HG03064 (cell line): ENCODE results near the gene PCF11.

Experiments
- ATAC-seq: cut with Tn5 transposase; IDR thresholded peaks from one replicate; pipeline ENCODE4 v1.9.1; 2021; ENCODE audit warnings: low read depth; ENCODE audit not compliant: unreplicated experiment

The PCF11 gene

DNA sequence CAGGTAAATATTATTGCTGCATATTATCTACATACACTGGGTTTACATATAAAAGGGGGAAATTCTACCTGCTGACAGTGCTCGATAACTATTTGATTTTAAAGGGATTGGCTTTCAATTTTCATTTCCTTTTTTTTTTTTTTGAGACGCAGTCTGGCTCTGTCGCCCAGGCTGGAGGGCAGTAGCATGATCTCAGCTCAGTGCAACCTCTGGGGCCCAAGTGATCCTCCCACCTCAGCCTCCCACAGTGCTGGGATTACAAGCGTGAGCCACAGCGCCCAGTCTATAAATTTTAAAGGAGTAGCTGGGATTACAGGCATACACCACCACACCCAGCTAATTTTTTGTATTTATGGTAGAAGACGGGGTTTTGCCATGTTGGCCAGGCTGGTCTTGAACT lies 3.2 kb upstream of the PCF11 start:
- no peak for ATAC-seq

DNA sequence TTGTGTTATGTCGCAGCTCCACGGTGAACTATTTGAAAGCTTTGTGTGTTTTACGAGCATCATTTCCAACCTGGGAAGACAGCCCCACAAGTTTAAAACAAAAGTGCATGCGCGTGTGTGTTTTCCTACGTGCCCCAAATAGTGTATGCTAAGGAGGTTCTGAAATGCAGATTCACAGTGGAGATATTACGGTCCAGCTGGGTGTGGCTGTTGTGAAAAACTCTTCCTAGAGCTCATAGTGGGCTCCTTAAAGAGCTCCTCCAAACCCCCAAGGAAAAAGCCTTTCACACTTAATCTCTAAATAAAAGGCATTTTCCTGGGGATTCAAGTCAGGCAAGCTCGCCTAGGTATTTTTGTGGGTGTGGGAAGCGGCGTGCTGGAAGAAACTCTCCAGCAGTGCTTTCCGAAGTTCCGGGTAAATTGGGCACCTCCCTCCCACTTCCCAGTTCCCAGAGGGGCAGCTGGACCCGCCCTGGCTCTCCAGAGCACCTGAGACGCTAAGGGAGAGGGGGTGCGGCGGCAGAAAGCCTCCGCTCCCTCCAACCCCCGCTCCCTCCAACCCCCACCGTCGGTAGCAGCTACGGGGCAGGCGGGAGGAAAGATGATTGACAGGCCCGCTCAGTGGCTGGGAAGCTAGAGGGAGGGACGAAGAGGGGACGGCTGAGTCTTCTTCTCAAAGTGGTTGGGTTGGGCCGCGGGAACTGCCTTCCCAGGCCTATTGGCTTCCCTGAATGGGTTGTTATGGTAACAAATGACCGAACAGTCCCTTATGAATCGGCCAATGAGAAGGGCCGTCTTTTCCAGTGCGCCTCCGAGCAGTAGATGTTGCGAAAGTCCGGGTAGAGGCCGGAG lies 561 bp upstream of the PCF11 start:
- ATAC-seq = peak; percentile 92

DNA sequence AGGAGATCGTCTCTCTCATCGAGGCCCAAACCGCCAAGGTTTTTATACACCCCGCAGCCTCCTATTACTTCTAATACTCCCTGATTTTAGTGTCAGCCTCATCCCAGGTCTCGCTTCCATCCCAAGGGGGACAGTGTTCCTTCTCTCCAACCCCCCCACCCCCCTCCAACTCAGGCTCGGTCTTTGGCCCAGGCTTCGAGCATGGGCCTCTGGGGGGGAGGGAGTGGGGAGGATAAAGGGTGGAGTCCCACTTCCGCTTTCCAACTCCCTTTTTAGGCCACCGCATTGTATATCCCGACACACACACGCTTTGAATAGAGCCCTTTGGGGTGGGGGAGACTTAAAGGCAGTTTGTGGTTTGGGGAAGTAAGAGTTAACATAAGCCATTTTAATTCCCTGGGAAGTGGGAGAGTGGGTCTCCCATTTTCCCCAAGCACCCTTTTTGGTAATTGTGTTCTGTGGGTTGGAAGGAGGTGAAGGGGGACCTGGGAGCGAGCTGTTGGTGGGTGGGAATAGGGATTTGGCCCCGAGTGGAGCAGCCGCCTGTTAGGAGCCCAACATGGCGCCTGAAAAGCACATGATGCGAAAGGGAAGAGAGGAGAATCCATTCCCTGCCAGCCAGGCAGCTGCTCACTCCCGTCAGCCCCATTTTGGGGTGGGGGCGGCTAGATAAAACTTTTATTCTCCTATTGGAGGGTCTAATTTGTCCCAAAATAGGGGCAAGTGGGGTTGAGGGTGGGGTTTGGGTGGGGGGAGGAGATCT lies 844 bp downstream of the PCF11 start:
- no peak for ATAC-seq

DNA sequence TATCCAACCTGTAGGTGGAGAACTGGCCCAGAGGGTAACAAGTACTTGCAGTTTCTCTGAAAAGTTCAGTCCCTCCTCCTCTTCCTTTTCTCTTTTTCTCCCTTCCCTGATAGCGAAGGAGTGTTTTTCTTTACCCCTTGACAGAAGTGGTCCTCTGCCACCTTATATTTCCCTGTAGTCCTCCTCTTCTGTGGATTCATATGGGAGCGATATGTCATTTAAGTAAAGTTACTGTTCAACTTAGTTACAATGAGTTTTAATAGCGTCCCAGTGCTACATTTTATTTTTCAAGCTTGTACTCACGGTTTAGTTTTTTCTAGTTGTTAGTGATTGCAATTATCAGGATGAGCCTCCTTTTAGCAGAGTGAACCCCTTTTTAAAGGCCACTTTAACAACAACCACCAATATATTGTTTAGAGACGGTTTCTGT lies 1.4 kb downstream of the PCF11 start:
- ATAC-seq = no peak

DNA sequence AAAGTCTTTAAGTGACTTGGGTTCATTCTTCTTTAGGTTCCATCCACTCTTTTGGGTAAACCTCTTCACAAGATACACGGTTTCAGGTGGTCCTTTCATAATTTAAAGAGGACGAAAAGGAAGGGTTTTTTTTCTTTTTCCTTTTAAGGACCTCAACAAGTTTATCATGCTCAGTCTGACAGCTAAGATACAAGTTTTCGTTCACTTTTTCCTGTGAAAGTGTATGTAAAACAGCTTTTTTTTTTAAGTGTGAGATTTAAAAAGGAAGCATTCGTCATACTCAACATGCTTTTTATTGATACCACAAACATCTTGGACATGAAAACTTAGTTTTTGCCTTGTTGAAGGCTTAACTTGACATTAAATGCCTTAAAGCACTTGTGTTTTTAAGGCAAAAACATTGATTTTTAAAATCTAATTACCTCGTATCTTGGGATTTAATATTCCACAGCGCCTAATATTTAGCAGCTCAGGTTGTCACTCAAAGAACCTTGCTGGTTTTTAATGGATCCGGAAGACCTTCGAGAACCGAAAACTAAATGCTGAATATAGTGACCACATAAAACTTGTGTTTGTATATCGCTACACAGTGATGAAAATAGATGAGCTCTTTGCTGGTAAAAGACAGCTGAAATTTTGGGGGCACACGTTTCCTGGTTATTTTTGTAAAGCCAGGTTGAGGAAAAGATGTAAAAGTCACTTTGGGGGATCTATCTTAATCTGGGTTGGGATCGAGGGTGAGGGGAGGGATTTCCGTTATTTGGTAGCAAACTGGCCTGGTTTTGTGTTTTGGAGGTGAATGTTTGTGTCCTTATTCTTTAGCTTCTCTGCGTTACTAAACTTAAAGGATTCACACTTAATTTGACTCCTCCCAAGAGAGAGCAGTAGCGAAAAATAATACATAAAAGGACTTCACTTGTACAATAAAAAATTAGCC lies 2.3 kb downstream of the PCF11 start:
- ATAC-seq = no peak

DNA sequence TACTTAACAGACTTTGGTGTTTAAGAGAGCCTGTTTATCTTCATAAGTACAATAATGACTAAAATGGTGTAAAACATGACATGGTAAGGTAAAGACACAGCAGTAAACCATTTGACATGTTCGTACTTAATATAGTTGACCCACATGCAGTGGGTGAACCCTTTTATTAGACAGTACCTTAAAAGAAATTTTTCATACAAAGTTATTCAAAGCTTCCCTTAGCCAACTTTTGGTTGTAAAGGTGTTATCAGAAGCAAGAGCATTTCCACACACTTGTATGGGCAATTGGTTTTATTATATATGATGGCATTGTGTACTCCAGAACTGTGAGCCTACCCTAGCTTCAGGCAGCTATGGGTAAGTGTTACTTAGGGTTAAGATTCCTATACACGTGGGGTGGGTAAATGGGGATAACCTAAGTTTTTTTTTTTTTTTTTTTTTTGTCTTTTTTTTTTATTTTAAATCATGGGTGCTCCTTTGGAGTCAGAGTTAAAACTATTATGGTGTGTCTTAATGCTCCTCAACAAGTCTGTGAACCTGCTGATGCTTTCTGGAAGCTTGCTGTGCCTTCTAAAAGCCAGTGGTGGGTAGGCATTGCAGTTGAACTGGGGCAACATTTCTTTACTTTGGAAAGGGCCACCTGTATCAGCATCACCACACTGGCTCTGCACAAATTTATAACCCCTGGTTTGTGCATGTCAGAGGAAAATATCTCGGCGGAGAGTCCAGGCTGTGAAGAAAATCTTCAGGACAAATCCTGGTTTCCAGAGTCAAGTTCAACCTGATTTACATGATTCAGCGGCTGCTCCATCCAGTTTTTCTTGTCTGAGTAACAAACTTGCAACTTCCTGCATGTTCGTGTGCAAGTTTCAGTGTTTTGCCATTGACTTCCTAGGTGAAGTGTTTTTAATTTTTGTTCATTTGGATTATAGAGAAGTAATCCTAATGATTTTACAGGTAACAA lies 3.3 kb downstream of the PCF11 start:
- no peak for ATAC-seq

DNA sequence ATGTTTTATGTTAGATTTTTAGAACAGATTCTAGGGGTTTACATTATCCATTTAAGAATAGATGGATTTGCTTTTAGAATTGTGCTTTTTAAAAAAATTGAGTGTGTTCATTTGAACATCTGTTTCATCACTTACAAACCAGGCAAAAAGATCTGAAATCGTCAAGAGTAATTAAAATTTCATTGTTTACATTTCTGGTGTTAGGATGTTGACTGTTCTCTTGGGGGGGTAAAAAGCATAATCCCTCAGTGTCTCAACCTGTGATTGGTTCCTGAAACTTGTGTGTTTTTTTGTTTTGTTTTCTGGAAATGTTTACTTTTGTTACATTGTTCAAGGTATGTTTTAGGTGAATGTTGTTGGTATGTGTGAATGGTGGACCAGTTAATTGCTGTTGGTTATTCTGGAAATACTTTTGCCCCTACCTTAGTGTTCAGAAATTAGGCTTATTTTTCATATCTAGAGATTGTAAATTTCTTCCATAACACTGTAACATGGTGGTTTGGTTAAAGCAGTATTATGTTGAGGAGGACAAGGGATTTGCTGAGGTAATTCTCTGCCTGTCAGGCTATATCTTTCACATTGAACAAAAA lies 4.8 kb downstream of the PCF11 start:
- no peak for ATAC-seq

DNA sequence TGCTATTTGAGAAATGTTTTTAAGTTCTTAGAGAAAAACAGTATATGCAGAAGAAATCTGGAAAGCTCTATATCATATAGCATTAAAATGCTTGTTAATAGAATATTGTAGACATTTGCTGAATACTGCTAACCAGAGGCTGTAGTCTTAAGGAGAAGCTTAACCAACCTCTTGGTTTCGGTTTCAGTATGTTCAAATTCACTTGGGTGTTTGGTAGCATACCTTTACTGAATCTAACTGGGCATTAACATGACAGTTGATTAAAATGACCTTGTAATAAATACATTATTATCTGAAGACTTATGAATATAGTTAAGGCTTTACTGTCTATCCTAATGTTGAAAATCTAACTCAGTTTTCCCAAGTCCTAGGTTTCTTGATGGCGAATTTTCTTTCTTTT lies 5.4 kb downstream of the PCF11 start:
- ATAC-seq = peak; percentile 48

DNA sequence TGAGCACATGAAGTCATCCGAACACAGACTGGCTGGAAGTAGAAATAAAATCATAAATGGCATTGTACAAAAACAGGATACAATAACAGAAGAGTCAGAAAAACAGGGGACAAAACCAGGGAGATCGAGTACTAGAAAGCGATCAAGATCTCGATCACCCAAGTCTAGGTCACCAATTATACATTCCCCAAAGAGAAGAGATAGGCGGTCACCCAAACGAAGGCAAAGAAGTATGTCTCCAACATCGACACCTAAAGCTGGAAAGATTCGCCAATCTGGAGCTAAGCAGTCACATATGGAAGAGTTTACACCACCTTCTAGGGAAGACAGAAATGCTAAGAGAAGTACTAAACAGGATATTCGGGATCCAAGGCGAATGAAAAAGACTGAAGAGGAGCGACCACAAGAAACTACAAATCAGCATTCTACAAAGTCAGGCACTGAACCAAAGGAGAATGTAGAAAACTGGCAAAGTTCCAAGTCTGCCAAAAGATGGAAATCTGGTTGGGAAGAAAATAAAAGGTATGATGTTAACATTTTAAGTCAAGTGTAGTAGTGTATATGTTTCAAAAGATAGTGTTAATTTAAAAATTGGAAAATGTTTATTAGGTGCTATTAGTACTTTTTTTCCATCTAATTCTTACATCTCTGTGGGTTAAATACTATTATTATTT lies 9.4 kb downstream of the PCF11 start:
- ATAC-seq = no peak

DNA sequence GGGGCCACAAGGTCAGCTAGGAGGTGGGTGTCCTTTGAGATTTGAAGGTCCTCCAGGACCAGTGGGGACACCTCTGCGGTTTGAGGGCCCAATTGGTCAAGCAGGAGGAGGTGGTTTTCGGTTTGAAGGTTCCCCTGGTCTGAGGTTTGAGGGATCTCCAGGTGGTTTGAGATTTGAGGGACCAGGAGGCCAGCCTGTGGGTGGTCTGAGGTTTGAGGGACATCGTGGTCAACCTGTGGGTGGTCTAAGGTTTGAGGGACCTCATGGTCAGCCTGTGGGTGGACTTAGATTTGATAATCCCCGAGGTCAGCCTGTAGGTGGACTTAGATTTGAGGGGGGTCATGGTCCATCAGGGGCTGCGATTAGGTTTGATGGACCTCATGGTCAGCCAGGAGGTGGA lies 11.8 kb downstream of the PCF11 start:
- no peak for ATAC-seq

DNA sequence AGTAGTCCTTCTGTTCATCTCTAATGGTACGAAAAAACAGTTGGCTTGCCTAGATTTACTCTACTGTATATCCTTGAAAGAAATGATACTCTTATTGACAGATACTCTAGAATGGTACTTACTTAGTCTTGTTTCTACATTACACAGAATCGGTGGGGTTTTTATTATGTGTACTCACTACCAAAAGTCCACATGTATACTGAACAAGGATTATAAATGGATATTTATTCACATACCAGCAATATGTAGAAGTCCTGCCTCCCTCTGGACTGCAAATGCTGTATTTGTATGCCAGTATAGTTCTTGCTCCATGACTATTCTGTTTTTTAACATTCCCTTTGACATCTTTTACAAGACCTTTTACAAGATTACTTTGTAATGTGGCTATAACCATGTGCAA lies 13.9 kb downstream of the PCF11 start:
- no peak for ATAC-seq

DNA sequence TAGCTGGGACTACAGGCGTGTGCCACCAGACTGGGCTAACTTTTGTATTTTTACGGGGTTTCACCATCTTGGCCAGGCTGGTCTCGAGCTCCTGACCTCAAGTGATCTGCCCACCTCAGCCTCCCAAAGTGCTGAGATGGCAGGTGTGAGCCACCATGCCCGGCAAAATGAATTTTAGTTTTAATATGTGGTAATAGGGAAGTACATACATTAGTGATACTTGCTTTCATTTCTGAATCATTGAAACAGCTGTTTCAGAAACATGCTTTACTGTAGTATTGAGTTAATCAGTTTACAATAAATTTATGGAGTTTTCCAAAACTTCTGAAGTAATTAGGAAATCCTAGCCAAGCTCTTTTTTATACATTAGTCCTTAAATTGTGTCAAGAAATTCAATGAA lies 15.6 kb downstream of the PCF11 start:
- ATAC-seq = no peak

DNA sequence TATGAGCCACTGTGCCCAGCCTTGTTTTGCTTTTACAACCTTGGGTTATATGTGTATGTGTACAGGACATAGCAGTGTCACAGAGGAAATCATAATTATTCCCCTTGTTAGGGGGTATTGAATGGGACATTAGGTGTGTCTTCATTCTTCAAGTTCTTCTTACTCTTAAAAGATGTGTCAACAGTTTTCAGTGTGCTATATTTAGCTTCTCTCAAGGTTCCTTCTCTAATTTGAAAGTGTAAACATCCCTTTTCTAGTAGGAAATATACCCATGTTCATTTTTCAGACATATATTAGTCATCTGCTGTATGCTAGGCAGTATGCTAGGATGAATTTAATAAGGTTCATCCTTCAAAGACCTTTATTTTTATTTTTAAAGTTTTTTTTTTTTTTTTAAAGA lies 17.1 kb downstream of the PCF11 start:
- ATAC-seq = peak; percentile 58

DNA sequence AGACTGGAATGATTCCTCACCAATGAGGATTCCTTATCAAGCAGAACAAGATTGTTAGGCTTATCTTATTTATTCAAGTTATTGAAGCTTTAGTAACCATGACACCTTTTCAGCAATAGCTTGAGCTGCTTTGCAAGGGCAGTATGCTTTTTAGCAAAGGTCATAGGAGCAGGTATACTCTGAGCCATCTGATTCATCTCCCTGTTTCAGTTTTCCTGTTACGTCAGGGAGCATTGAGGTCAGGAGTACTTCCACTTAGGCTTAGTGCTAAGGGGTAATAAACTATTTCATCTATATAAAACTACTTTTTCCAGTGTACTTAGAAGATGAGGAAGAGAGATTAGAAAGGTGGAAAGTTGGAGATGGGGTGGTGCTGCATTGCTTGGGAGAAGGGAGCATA lies 18.9 kb downstream of the PCF11 start:
- ATAC-seq = no peak

DNA sequence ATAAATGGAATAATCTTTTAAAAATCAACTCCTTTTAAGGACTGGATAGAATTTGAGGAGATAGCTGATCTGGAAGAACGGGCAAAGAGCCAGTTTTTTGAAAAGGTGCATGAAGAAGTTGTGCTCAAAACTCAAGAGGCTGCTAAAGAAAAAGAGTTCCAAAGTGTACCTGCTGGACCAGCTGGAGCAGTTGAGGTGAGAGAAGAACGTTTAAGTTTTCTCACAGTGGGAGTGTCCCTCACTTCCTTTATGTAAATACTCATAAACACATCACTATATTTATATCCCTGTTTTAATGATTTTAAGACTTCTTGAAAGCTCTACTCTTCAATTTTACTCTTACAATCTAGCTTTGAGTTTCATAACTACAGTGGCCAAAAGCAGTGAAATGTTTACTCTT lies 24.9 kb downstream of the PCF11 start:
- no peak for ATAC-seq

DNA sequence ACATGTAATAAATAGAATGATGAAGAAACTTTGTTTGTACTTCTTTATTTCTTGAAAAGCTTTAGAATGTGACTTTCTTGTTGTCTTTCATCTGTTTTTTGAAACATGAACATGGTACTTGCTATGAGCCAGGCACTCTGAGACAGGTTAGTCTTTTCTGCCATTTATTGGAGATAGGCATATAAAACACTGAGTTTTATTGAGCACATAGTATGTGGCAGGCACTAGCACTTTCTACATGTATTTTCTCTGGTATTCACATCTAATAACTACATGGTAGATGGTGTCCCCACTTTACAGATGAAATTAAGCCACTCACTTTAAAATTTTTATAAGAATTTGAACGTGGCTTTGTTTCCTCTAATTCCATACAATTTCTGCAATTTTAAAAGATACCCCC lies 28.8 kb downstream of the PCF11 start:
- no peak for ATAC-seq

DNA sequence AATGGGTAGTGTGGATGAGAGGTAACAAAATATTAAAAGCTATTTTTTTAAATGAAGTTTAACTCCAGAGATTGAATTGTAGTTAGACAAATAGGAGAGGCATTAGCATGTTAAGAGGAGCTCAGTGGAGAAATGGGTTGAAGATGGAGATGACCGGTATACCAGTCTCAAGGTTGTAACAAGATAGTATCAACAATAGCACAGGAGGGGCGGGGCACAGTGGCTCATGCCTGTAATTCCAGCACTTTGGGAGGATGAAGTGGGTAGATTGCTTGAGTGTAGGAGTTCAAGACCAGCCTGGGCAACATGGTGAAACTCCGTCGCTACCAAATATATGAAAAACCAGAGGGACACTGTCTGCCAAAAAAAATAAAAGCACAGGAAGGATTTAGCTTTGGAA lies 30.5 kb downstream of the PCF11 start:
- ATAC-seq = no peak

DNA sequence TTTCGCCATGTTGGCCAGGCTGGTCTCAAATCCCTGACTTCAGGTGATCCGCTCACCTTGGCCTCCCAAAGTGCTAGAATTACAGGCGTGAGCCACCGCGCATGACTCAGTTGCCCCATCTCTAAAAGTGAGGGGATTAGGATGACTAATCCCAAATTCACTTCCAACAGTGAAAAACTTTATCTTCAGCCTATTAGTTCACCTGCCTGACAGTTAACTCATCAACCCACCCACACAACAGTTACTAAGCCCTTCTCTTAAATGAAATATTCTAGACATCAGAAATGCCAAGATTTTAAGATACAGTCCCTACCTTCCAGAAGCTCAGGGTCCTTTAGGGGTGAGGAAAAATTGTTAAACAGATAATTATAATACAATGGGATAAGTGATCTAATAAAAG lies 34.6 kb downstream of the PCF11 start:
- ATAC-seq = no peak

DNA sequence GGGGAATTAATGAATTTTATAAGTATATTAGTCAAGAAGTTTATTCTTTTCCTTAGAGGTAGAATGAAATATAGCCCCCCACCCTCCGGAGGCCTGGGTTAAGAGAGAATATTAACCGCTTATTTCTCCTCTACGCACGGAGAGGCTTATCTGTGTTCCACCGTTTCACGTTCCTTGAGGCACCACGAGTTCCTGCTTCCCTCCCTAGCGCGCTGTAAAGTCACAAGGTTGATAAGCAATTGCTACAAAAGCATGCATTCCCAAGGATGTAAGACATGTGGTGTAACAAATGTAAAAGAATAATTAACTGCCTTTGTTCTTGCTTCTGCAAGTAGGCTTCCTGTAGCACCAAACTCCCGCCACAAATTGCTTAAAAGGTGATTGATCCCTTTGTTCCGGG lies 35.1 kb downstream of the PCF11 start:
- no peak for ATAC-seq
